ENCODE measurements around the gene ZNF263. TPM values are rescaled to one million over a fixed set of nuclear protein-coding genes. Genes with fewer than 3 reads are reported as not detected.

Gene ZNF263
- total RNA-seq (2014; rRNA removed; shearing (Covaris generic)): 32.4 and 47.5 TPM in 2 replicates

GRCh38 chr16:3282730-3283542, at the start of gene ZNF263:
TSS of gene ZNF263 (plus strand) at chr16:3283491. CDS start at chr16:3283819, 328 bp downstream.
- Histone ChIP-seq H3K27me3 (ENCODE audit: control insufficient read depth, insufficient read depth, low read length) (no peaks in the 10 kb centered on the region), H3K4me3 (ENCODE audit: insufficient read depth, low read depth, low read length) (peak within 1 kb of the TSS; percentile 90), H3K36me3 (replicated peaks; ENCODE audit: control insufficient read depth, insufficient read depth, low read length) (peaks cover 15% of the 10 kb centered on the region)
- peak; percentile 98 for DNase-seq

GRCh38 chr16:3234543-3234856, 48.8 kb upstream of the ZNF263 start:
- peaks cover 12% of the 10 kb centered on the region for H3K36me3 ChIP-seq (replicated peaks; ENCODE audit: control insufficient read depth, insufficient read depth, low read length)
- peak overlapping the region; percentile 89 for H3K4me3 ChIP-seq (ENCODE audit: insufficient read depth, low read depth, low read length)
- H3K27me3 ChIP-seq (ENCODE audit: control insufficient read depth, insufficient read depth, low read length): no peaks in the 10 kb centered on the region
- no peak for DNase-seq

GRCh38 chr16:3234857-3235561, 48.3 kb upstream of the ZNF263 start, which contains the start of gene ZNF200:
TSS of gene ZNF200 (minus strand) at chr16:3235158. CDS start at chr16:3233755, 1,403 bp downstream.
- Histone ChIP-seq H3K36me3 (replicated peaks; ENCODE audit: control insufficient read depth, insufficient read depth, low read length) (peaks cover 11% of the 10 kb centered on the region), H3K4me3 (ENCODE audit: insufficient read depth, low read depth, low read length) (peak within 1 kb of the TSS; percentile 89), H3K27me3 (ENCODE audit: control insufficient read depth, insufficient read depth, low read length) (no peaks in the 10 kb centered on the region)
- DNase-seq: peak; percentile 96

- Histone ChIP-seq H3K36me3 (replicated peaks; ENCODE audit: control insufficient read depth, insufficient read depth, low read length) (peaks cover 11% of the 10 kb centered on the region), H3K27me3 (ENCODE audit: control insufficient read depth, insufficient read depth, low read length) (no peaks in the 10 kb centered on the region), H3K4me3 (ENCODE audit: insufficient read depth, low read depth, low read length) (no peak overlapping the region)
- DNase-seq: peak; percentile 55
These were observed 47.2 kb upstream of the ZNF263 start for GRCh38 chr16:3235856-3236669.

- no peak for DNase-seq
- Histone ChIP-seq H3K27me3 (ENCODE audit: control insufficient read depth, insufficient read depth, low read length) (no peaks in the 10 kb centered on the region), H3K36me3 (replicated peaks; ENCODE audit: control insufficient read depth, insufficient read depth, low read length) (no peaks in the 10 kb centered on the region)
These were observed 41.5 kb upstream of the ZNF263 start for GRCh38 chr16:3241761-3242160.

GRCh38 chr16:3242709-3243108, 40.6 kb upstream of the ZNF263 start:
- H3K27me3 ChIP-seq (ENCODE audit: control insufficient read depth, insufficient read depth, low read length): no peaks in the 10 kb centered on the region
- H3K36me3 ChIP-seq (replicated peaks; ENCODE audit: control insufficient read depth, insufficient read depth, low read length): no peaks in the 10 kb centered on the region
- DNase-seq: no peak
- H3K4me3 ChIP-seq (ENCODE audit: insufficient read depth, low read depth, low read length): no peak overlapping the region

More at GRCh38 chr16:3241761-3242160, 41.5 kb upstream of the ZNF263 start:
- no peak overlapping the region for H3K4me3 ChIP-seq (ENCODE audit: insufficient read depth, low read depth, low read length)

GRCh38 chr16:3243882-3244281, 39.4 kb upstream of the ZNF263 start:
- H3K4me3 ChIP-seq (ENCODE audit: insufficient read depth, low read depth, low read length): no peak overlapping the region
- DNase-seq: no peak
- H3K36me3 ChIP-seq (replicated peaks; ENCODE audit: control insufficient read depth, insufficient read depth, low read length): no peaks in the 10 kb centered on the region
- no peaks in the 10 kb centered on the region for H3K27me3 ChIP-seq (ENCODE audit: control insufficient read depth, insufficient read depth, low read length)

- Histone ChIP-seq H3K27me3 (ENCODE audit: control insufficient read depth, insufficient read depth, low read length) (no peaks in the 10 kb centered on the region), H3K4me3 (ENCODE audit: insufficient read depth, low read depth, low read length) (no peak overlapping the region), H3K36me3 (replicated peaks; ENCODE audit: control insufficient read depth, insufficient read depth, low read length) (no peaks in the 10 kb centered on the region)
- DNase-seq: no peak
These were observed 37.3 kb upstream of the ZNF263 start for GRCh38 chr16:3246002-3246401.

- H3K36me3 ChIP-seq (replicated peaks; ENCODE audit: control insufficient read depth, insufficient read depth, low read length): no peaks in the 10 kb centered on the region
- H3K27me3 ChIP-seq (ENCODE audit: control insufficient read depth, insufficient read depth, low read length): no peaks in the 10 kb centered on the region
- DNase-seq: no peak
- no peak overlapping the region for H3K4me3 ChIP-seq (ENCODE audit: insufficient read depth, low read depth, low read length)
These were observed 36.4 kb upstream of the ZNF263 start for GRCh38 chr16:3246876-3247275.

GRCh38 chr16:3248596-3248995, 34.7 kb upstream of the ZNF263 start:
- H3K27me3 ChIP-seq (ENCODE audit: control insufficient read depth, insufficient read depth, low read length): no peaks in the 10 kb centered on the region
- H3K4me3 ChIP-seq (ENCODE audit: insufficient read depth, low read depth, low read length): no peak overlapping the region
- no peaks in the 10 kb centered on the region for H3K36me3 ChIP-seq (replicated peaks; ENCODE audit: control insufficient read depth, insufficient read depth, low read length)
- no peak for DNase-seq

GRCh38 chr16:3249020-3249419, 34.3 kb upstream of the ZNF263 start:
- H3K4me3 ChIP-seq (ENCODE audit: insufficient read depth, low read depth, low read length): no peak overlapping the region
- H3K27me3 ChIP-seq (ENCODE audit: control insufficient read depth, insufficient read depth, low read length): no peaks in the 10 kb centered on the region
- no peaks in the 10 kb centered on the region for H3K36me3 ChIP-seq (replicated peaks; ENCODE audit: control insufficient read depth, insufficient read depth, low read length)
- DNase-seq: no peak

- H3K4me3 ChIP-seq (ENCODE audit: insufficient read depth, low read depth, low read length): no peak overlapping the region
- H3K36me3 ChIP-seq (replicated peaks; ENCODE audit: control insufficient read depth, insufficient read depth, low read length): no peaks in the 10 kb centered on the region
- no peaks in the 10 kb centered on the region for H3K27me3 ChIP-seq (ENCODE audit: control insufficient read depth, insufficient read depth, low read length)
- DNase-seq: no peak
These were observed 33.8 kb upstream of the ZNF263 start for GRCh38 chr16:3249451-3249850.

- Histone ChIP-seq H3K27me3 (ENCODE audit: control insufficient read depth, insufficient read depth, low read length) (no peaks in the 10 kb centered on the region), H3K4me3 (ENCODE audit: insufficient read depth, low read depth, low read length) (no peak overlapping the region), H3K36me3 (replicated peaks; ENCODE audit: control insufficient read depth, insufficient read depth, low read length) (no peaks in the 10 kb centered on the region)
- no peak for DNase-seq
These were observed 30.3 kb upstream of the ZNF263 start for GRCh38 chr16:3252967-3253366.

GRCh38 chr16:3254309-3254708, 29.0 kb upstream of the ZNF263 start:
- Histone ChIP-seq H3K36me3 (replicated peaks; ENCODE audit: control insufficient read depth, insufficient read depth, low read length) (no peaks in the 10 kb centered on the region), H3K27me3 (ENCODE audit: control insufficient read depth, insufficient read depth, low read length) (no peaks in the 10 kb centered on the region), H3K4me3 (ENCODE audit: insufficient read depth, low read depth, low read length) (no peak overlapping the region)
- DNase-seq: peak; percentile 50

Data from H7 (cell line).